ENCODE data around the gene LRP11.

GRCh38 chr6:149910721-149911151, 46.6 kb upstream of the LRP11 start:
- TF ChIP-seq CTCF (conservative IDR thresholded peaks at IDR 0.05; ENCODE audit: low read length) (no peak), EZH2phosphoT487 (IDR thresholded peaks at IDR 0.05; ENCODE audit: borderline replicate concordance, low read depth, low read length) (no peak)

Data from OCI-LY7 (cell line).